HepG2 (cell line): ENCODE measurements around the gene EIF3B. TPM values are rescaled to one million over a fixed set of nuclear protein-coding genes. Genes with fewer than 3 reads are reported as not detected.

ENCODE experiments used
- ASH2L ChIP-seq: fragments of 300-600, 200-600 bp; sonication (generic); IDR thresholded peaks from 2 replicates; pipeline ENCODE4 v1.7.0; 2017; ENCODE audit warnings: low read depth, mild to moderate bottlenecking, moderate library complexity, mixed read lengths, low read length; ENCODE audit not compliant: insufficient read length
- CBX5 ChIP-seq: sonication (generic); formaldehyde crosslinking; IDR thresholded peaks from 2 replicates; pipeline ENCODE4 v1.4.0; 2020; ENCODE audit warnings: missing genetic modification reagents, borderline replicate concordance
- DMAP1 ChIP-seq: IDR thresholded peaks from 2 replicates; pipeline ENCODE4 v1.6.1; 2016
- DNMT3B ChIP-seq: conservative IDR thresholded peaks from 2 replicates; pipeline ENCODE4 v1.6.1; 2016; ENCODE audit warnings: missing biosample characterization, control low read depth
- ELF1 ChIP-seq: sonication (generic); formaldehyde crosslinking; IDR thresholded peaks from 2 replicates; pipeline ENCODE4 v1.4.0; 2020; ENCODE audit warnings: missing genetic modification reagents
- FOXA1 ChIP-seq, 2 experiments: fragments of 450-650 bp in 1 of 2; sonication (generic) in 1 of 2; formaldehyde crosslinking in 1 of 2; IDR thresholded peaks; 2 replicates each; pipeline versions ENCODE4 v1.4.0 to v1.6.1; 2016 to 2020; ENCODE audit warnings: missing genetic modification reagents in 1 of 2
- MXD1 ChIP-seq: sonication (generic); formaldehyde crosslinking; IDR thresholded peaks from 2 replicates; pipeline ENCODE4 v1.4.0; 2020; ENCODE audit warnings: mild to moderate bottlenecking, missing genetic modification reagents
- NCOA5 ChIP-seq: sonication (generic); formaldehyde crosslinking; IDR thresholded peaks from 2 replicates; pipeline ENCODE4 v1.4.0; 2020; ENCODE audit warnings: missing genetic modification reagents
- PCBP1 ChIP-seq: fragments of 200-400 bp; formaldehyde crosslinking; IDR thresholded peaks from 2 replicates; pipeline ENCODE4 v1.6.1; 2017; ENCODE audit warnings: mild to moderate bottlenecking, low read depth, low read length, borderline replicate concordance
- RARG ChIP-seq: sonication (generic); formaldehyde crosslinking; IDR thresholded peaks from 2 replicates; pipeline ENCODE4 v1.4.0; 2020; ENCODE audit warnings: low read depth, mild to moderate bottlenecking, missing genetic modification reagents
- SCMH1 ChIP-seq: sonication (generic); formaldehyde crosslinking; IDR thresholded peaks from 2 replicates; pipeline ENCODE4 v1.9.0; 2021; ENCODE audit warnings: missing genetic modification reagents, mild to moderate bottlenecking, borderline replicate concordance
- SRSF9 ChIP-seq: fragments of 200-400 bp; formaldehyde crosslinking; IDR thresholded peaks from 2 replicates; pipeline ENCODE4 v1.6.1; 2018; ENCODE audit warnings: borderline replicate concordance, mild to moderate bottlenecking, low read depth, low read length; ENCODE audit not compliant: insufficient read depth, poor library complexity, severe bottlenecking
- SRY ChIP-seq: sonication (generic); formaldehyde crosslinking; IDR thresholded peaks from 2 replicates; pipeline ENCODE4 v1.8.0; 2022; ENCODE audit warnings: mild to moderate bottlenecking, missing genetic modification reagents
- U2AF2 ChIP-seq: fragments of 200-400 bp; formaldehyde crosslinking; IDR thresholded peaks from 2 replicates; pipeline ENCODE4 v1.6.1; 2017; ENCODE audit warnings: low read depth, mild to moderate bottlenecking, low read length
- ZFP41 ChIP-seq: sonication (generic); formaldehyde crosslinking; IDR thresholded peaks from 2 replicates; pipeline ENCODE4 v1.4.0; 2020; ENCODE audit warnings: mild to moderate bottlenecking, missing genetic modification reagents, borderline replicate concordance
- ZFP91 ChIP-seq: sonication (generic); formaldehyde crosslinking; IDR thresholded peaks from 2 replicates; pipeline ENCODE4 v1.9.0; 2022; ENCODE audit warnings: missing genetic modification reagents, mild to moderate bottlenecking, borderline replicate concordance
- ZFY ChIP-seq: sonication (generic); formaldehyde crosslinking; IDR thresholded peaks from 2 replicates; pipeline ENCODE4 v1.4.0; 2020; ENCODE audit warnings: missing genetic modification reagents
- ZNF501 ChIP-seq: sonication (generic); formaldehyde crosslinking; IDR thresholded peaks from 2 replicates; pipeline ENCODE4 v1.5.1; 2020; ENCODE audit warnings: mild to moderate bottlenecking, moderate library complexity, missing genetic modification reagents
- ZNF569 ChIP-seq: sonication (generic); formaldehyde crosslinking; IDR thresholded peaks from 2 replicates; pipeline ENCODE4 v1.5.0; 2020; ENCODE audit warnings: mild to moderate bottlenecking, missing genetic modification reagents, moderate library complexity, borderline replicate concordance
- ZNF687 ChIP-seq: sonication (generic); formaldehyde crosslinking; IDR thresholded peaks from 2 replicates; pipeline ENCODE4 v1.5.1; 2020; ENCODE audit warnings: mild to moderate bottlenecking, missing genetic modification reagents, moderate library complexity
- ZNF768 ChIP-seq: sonication (generic); formaldehyde crosslinking; IDR thresholded peaks from 2 replicates; pipeline ENCODE4 v1.4.0; 2020; ENCODE audit warnings: missing genetic modification reagents
- ZNF784 ChIP-seq: sonication (generic); formaldehyde crosslinking; IDR thresholded peaks from 2 replicates; pipeline ENCODE4 v1.5.1; 2020; ENCODE audit warnings: missing genetic modification reagents, mild to moderate bottlenecking, borderline replicate concordance
- ZSCAN21 ChIP-seq: sonication (generic); formaldehyde crosslinking; IDR thresholded peaks from 2 replicates; pipeline ENCODE4 v1.8.0; 2022; ENCODE audit warnings: mild to moderate bottlenecking, missing genetic modification reagents, moderate library complexity, borderline replicate concordance
- polyA plus RNA-seq, 8 experiments: library from polyadenylated mRNA; depleted of rRNA in 3 of 8; stranded (reverse) in 7 of 8; unstranded in 1 of 8; fragments of >200 nt; fragmentation: Illumina TruSeq in 4 of 8; extraction: Trizol in 4 of 8; gene quantifications; 2 replicates each; pipeline versions ENCODE4 v1.2.1 to v1.2.3, GENCODE V29; 2011 to 2016; ENCODE audit warnings: low read depth in 4 of 8, missing spikeins in 1 of 8, mixed read lengths in 1 of 8; ENCODE audit not compliant: insufficient read depth in 1 of 8
- total RNA-seq, 5 experiments: library from RNA; depleted of rRNA; stranded (reverse); fragments of >200 nt; fragmentation: Illumina TruSeq; extraction: Trizol; gene quantifications; 2 replicates each; pipeline ENCODE4 v1.2.3, GENCODE V29; 2016; ENCODE audit warnings: low read depth in 1 of 5

EIF3B gene
- total and polyA plus RNA-seq, 2 of the 13 experiments (the other 11 are each of a cell fraction or from before 2014, with no cell fraction given) = 92.2 to 241 TPM

- TF ChIP-seq ELF1 (CRISPR knock-in tag) (no peak), SRY (CRISPR knock-in tag) (no peak), ZFY (no peak), SCMH1 (CRISPR knock-in tag) (no peak), ZFP91 (0 out of 2 replicates have a peak, but pooled peaks have one; percentile 48), ZFP41 (no peak), DMAP1 (CRISPR knock-in tag) (peak; percentile 50; the same call in 1 of the 2 replicates), ZNF501 (CRISPR knock-in tag) (no peak), MXD1 (CRISPR knock-in tag) (no peak), FOXA1 (IDR thresholded peaks at IDR 0.05) (no peak), FOXA1 (CRISPR knock-in tag; IDR thresholded peaks at IDR 0.05) (0 out of 2 replicates have a peak, but pooled peaks have one; percentile 37), NCOA5 (CRISPR knock-in tag) (no peak), ZNF569 (CRISPR knock-in tag) (no peak), PCBP1 (no peak), SRSF9 (no peak), ASH2L (peak; percentile 64), DNMT3B (no peak), ZNF687 (CRISPR knock-in tag) (peak; percentile 78), RARG (CRISPR knock-in tag) (no peak), CBX5 (CRISPR knock-in tag) (0 out of 2 replicates have a peak, but pooled peaks have one; percentile 37), ZNF768 (CRISPR knock-in tag) (peak; percentile 100), ZNF784 (peak; percentile 54; the same call in 1 of the 2 replicates), U2AF2 (no peak), ZSCAN21 (CRISPR knock-in tag) (no peak)
Measured at GRCh38 chr7:2403014-2403717, 48.5 kb downstream of the EIF3B start, which contains the start of gene CHST12 (continued).
